ENCODE results near the gene AHRR. TPM values are rescaled to one million over a fixed set of nuclear protein-coding genes. Genes with fewer than 3 reads are reported as not detected.

Gene AHRR
- total and polyA plus RNA-seq, 10 of the 15 experiments (the other 5 are each of a cell fraction or from before 2014, with no cell fraction given): 0.90 to 35.2 (median 19.2) TPM

DNA sequence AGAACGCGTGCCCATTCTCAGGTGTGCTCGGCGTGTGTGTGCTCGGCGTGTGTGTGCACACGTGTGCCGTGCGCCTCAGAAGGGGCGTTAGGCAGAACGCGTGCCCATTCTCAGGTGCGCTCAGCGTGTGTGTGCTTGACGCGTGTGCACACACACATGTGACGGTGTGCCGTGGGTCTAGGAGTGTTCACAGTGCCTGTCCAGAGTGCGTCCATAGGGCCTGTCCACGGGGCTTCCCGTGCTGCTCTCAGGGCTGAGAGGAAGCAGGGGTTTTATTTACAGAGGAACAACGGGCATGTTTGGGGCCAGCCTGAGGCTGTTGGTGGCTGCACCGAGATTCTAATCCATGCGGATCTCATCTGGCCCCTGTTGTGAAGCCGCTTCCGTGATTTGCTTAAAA lies 14.2 kb upstream of the AHRR start:
- Histone ChIP-seq H2AFZ (ENCODE audit: control insufficient read depth, low read depth, low read length) (no peak overlapping the region), H3K4me2 (ENCODE audit: control insufficient read depth, insufficient read depth) (no peak overlapping the region), H3K4me3 (no peak overlapping the region), H3K79me2 (ENCODE audit: control insufficient read depth, insufficient read depth, low read length) (no peaks in the 10 kb centered on the region; the same call in 1 of the 2 replicates), H4K20me1 (ENCODE audit: control insufficient read depth, insufficient read depth) (no peaks in the 10 kb centered on the region; the same call in 1 of the 2 replicates), H3K9me3 (replicated peaks; ENCODE audit: control insufficient read depth, insufficient read depth, low read length) (no peaks in the 10 kb centered on the region), H3K9ac (ENCODE audit: control insufficient read depth, insufficient read depth, low read length) (no peak overlapping the region), H3K27ac (ENCODE audit: control insufficient read depth, insufficient read depth) (no peak overlapping the region), H3K36me3 (ENCODE audit: control insufficient read depth in 2 of 2, insufficient read depth in 2 of 2, low read length in 1 of 2) (peaks cover 22 to 31% of the 10 kb centered on the region in 2 experiments), H3K4me1 (ENCODE audit: control insufficient read depth, insufficient read depth, low read length) (no peaks in the 10 kb centered on the region), H3K27me3 (replicated peaks in 1 of 2; ENCODE audit: control insufficient read depth in 2 of 2, insufficient read depth in 2 of 2, low read length in 1 of 2) (no peaks in the 10 kb centered on the region)
- ChIA-PET SMC1A (ENCODE audit: uncharacterized antibody, unreplicated experiment) (no interaction called here), POLR2A (interaction anchor here (0.8 kb wide), 1 partner anchor 36 kb away, joined by 3 read pairs; no protein-coding TSS in a partner anchor), CTCF (no interaction called here), RAD21 (ENCODE audit: unreplicated experiment) (no interaction called here)
- DNase-seq (ENCODE audit: low read depth, low spot score) (no peak), FAIRE-seq (no peak), ATAC-seq (no peak)
- in situ Hi-C loops (cut with MboI): no loop called here
- intact Hi-C loops (cut with micrococcal nuclease; ENCODE audit: unreplicated experiment): no loop called here
- WGBS (ENCODE audit: insufficient coverage, insufficient replicate concordance, low lambda C conversion rate, missing lambda C conversion rate): 96% methylated on average over 18 of the region's 26 CpGs
- BruUV-seq (replicated peaks): TSS peak; percentile 38
- TF ChIP-seq, protein P1, sequence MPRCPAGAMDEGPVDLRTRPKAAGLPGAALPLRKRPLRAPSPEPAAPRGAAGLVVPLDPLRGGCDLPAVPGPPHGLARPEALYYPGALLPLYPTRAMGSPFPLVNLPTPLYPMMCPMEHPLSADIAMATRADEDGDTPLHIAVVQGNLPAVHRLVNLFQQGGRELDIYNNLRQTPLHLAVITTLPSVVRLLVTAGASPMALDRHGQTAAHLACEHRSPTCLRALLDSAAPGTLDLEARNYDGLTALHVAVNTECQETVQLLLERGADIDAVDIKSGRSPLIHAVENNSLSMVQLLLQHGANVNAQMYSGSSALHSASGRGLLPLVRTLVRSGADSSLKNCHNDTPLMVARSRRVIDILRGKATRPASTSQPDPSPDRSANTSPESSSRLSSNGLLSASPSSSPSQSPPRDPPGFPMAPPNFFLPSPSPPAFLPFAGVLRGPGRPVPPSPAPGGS (IDR thresholded peaks at IDR 0.05; ENCODE audit: borderline replicate concordance, insufficient read depth, low read depth, low read length, poor library complexity, severe bottlenecking): peak; percentile 73
- TF ChIP-seq TCF3 (IDR thresholded peaks at IDR 0.05; ENCODE audit: borderline replicate concordance, insufficient read depth, low read depth, low read length) (peak; percentile 67; the same call in 1 of the 2 replicates), MYC (IDR thresholded peaks at IDR 0.05; ENCODE audit: insufficient read depth, insufficient read length, insufficient replicate concordance, low read length, severe bottlenecking) (no peak)

DNA sequence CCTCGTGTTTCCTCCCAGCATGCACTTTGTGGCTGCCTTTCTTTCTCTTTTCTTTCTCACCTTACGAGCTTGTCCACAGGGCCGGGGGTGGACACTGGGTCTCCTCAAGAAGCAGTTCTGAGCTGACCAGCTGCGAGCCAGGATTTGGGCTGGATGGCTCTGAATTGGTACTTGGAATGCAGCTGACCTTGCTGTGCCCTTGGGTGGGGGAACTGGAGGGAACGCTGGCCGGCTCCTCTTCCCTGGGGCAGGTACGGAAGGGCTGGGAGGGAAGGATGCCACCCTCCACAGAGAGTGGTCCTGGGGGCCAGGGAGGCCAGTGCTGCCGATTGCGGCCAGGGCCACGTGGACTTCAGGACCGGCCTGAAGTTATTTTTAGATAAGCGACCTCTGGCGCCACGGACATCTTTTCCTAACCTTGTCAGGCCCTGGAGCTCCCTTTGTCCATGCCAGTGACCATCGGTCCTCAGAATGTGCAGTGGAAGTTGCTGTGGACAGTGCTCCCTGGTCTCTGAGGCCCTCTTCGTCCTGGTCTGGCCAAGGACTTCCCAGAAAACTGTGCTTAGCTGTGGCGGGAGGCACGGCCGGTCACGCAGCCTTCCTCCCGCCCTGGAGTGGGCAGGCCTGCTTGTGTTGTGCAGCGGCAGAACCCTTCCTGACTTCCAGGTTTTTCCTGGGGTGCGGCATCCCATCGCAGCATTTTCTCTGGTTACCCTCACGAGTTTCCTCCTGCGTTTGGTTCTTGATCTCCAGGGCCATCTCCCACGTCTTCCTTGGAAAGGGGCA lies 13.5 kb upstream of the AHRR start:
- no peak overlapping the region for H2AFZ ChIP-seq (ENCODE audit: control insufficient read depth, low read depth, low read length)
- no peak overlapping the region for H3K4me3 ChIP-seq
- H3K4me1 ChIP-seq (ENCODE audit: control insufficient read depth, insufficient read depth, low read length): no peaks in the 10 kb centered on the region
- no peaks in the 10 kb centered on the region for H3K9me3 ChIP-seq (replicated peaks; ENCODE audit: control insufficient read depth, insufficient read depth, low read length)
- intact Hi-C loops (cut with micrococcal nuclease; ENCODE audit: unreplicated experiment) (no loop called here), in situ Hi-C loops (cut with MboI) (no loop called here)
- ChIA-PET CTCF (no interaction called here), SMC1A (ENCODE audit: uncharacterized antibody, unreplicated experiment) (no interaction called here), POLR2A (no interaction called here), RAD21 (ENCODE audit: unreplicated experiment) (no interaction called here)
- H3K79me2 ChIP-seq (ENCODE audit: control insufficient read depth, insufficient read depth, low read length): no peaks in the 10 kb centered on the region; the same call in 1 of the 2 replicates
- BruUV-seq (replicated peaks): no TSS peak
- ATAC-seq: no peak
- H4K20me1 ChIP-seq (ENCODE audit: control insufficient read depth, insufficient read depth): no peaks in the 10 kb centered on the region; the same call in 1 of the 2 replicates
- no peak overlapping the region for H3K27ac ChIP-seq (ENCODE audit: control insufficient read depth, insufficient read depth)
- peaks cover 22 to 31% of the 10 kb centered on the region in 2 experiments for H3K36me3 ChIP-seq (ENCODE audit: control insufficient read depth in 2 of 2, insufficient read depth in 2 of 2, low read length in 1 of 2)
- H3K27me3 ChIP-seq (replicated peaks in 1 of 2; ENCODE audit: control insufficient read depth in 2 of 2, insufficient read depth in 2 of 2, low read length in 1 of 2): no peaks in the 10 kb centered on the region
- no peak overlapping the region for H3K9ac ChIP-seq (ENCODE audit: control insufficient read depth, insufficient read depth, low read length)
- FAIRE-seq: no peak
- H3K4me2 ChIP-seq (ENCODE audit: control insufficient read depth, insufficient read depth): no peak overlapping the region
- WGBS (ENCODE audit: insufficient coverage, insufficient replicate concordance, low lambda C conversion rate, missing lambda C conversion rate): 92% methylated on average over 25 of the region's 27 CpGs
- no peak for DNase-seq (ENCODE audit: low read depth, low spot score)
- TF ChIP-seq ZNF217 (IDR thresholded peaks at IDR 0.05): no peak
- no peak for TF ChIP-seq SREBF1 (IDR thresholded peaks at IDR 0.05; ENCODE audit: low read length)
- TF ChIP-seq ETV6 (conservative IDR thresholded peaks at IDR 0.05 in 1 of 2, IDR thresholded peaks at IDR 0.05 in 1 of 2; ENCODE audit: borderline replicate concordance in 1 of 2, low read depth in 1 of 2): no peak
- TF ChIP-seq FOS (IDR thresholded peaks at IDR 0.05; ENCODE audit: borderline replicate concordance, extremely low read depth, insufficient read length): no peak
- TF ChIP-seq POU2F2 (IDR thresholded peaks at IDR 0.05; ENCODE audit: borderline replicate concordance, low read depth, low read length): no peak
- TF ChIP-seq KAT2A (conservative IDR thresholded peaks at IDR 0.05; ENCODE audit: control insufficient read depth, low read depth, low read length): no peak
- no peak for TF ChIP-seq TCF7 (IDR thresholded peaks at IDR 0.05; ENCODE audit: borderline replicate concordance)
- no peak for TF ChIP-seq SP1 (IDR thresholded peaks at IDR 0.05; ENCODE audit: low read depth, low read length)
- no peak for TF ChIP-seq YBX1 (IDR thresholded peaks at IDR 0.05)
- TF ChIP-seq RB1 (IDR thresholded peaks at IDR 0.05; ENCODE audit: borderline replicate concordance): no peak
- no peak for TF ChIP-seq FOXM1 (IDR thresholded peaks at IDR 0.05; ENCODE audit: low read depth, low read length)
- TF ChIP-seq SIN3A (IDR thresholded peaks at IDR 0.05; ENCODE audit: low read depth, low read length): no peak
- no peak for TF ChIP-seq BHLHE40 (IDR thresholded peaks at IDR 0.05; ENCODE audit: borderline replicate concordance in 1 of 2, low read depth in 2 of 2, low read length in 1 of 2)

Data from GM12878 (cell line).